Tibial nerve (tissue), 4 donors: ENCODE measurements around the gene SLC27A4. TPM values are rescaled to one million over a fixed set of nuclear protein-coding genes. Genes with fewer than 3 reads are reported as not detected.

ENCODE experiments used
- DNase-seq, 2 donors: peaks; one replicate each; pipeline ENCODE4 v3.0.0-alpha.2; 2019; ENCODE audit warnings: low spot score in 2 of 2
- H3K27ac ChIP-seq, 4 donors: fragments of 200-600 bp; sonication (generic) in 3 of 4; one replicate each; pipeline ENCODE4 v1.5.1; 2017 to 2019; ENCODE audit warnings: mild to moderate bottlenecking in 1 of 4
- H3K27me3 ChIP-seq, 2 donors: fragments of 200-600 bp; sonication (generic) in 1 of 2; one replicate each; pipeline versions ENCODE4 v1.5.1 to v1.6.0; 2017 to 2019
- H3K36me3 ChIP-seq, 3 donors: fragments of 200-600 bp; sonication (generic); one replicate each; pipeline ENCODE4 v1.5.1; 2018 to 2019
- H3K4me1 ChIP-seq, 4 donors: fragments of 200-600 bp; sonication (generic) in 3 of 4; one replicate each; pipeline ENCODE4 v1.5.1; 2017 to 2019
- H3K4me3 ChIP-seq, 4 donors: fragments of 200-600 bp; sonication (generic) in 3 of 4; one replicate each; pipeline ENCODE4 v1.5.1; 2017 to 2019; ENCODE audit warnings: mild to moderate bottlenecking in 1 of 4, moderate library complexity in 1 of 4
- H3K9me3 ChIP-seq, 4 donors: fragments of 200-600 bp; sonication (generic) in 3 of 4; one replicate each; pipeline ENCODE4 v1.5.1; 2017 to 2019
- EP300 ChIP-seq, 2 donors: sonication (generic); formaldehyde crosslinking; IDR thresholded peaks; one replicate each; pipeline ENCODE4 v1.6.1; 2017; ENCODE audit warnings: antibody characterized with exemption in 2 of 2, mild to moderate bottlenecking in 1 of 2
- POLR2A ChIP-seq, 2 donors: fragments of 450-650 bp; IDR thresholded peaks; one replicate each; pipeline ENCODE4 v1.6.1; 2017; ENCODE audit warnings: antibody characterized with exemption in 2 of 2, mild to moderate bottlenecking in 2 of 2, moderate library complexity in 2 of 2
- WGBS, 2 donors: methylation state at CpG; one replicate each; pipeline ENCODE4 v1.1.5; 2018; 5-methylcytosine and 5-hydroxymethylcytosine counted together
- total RNA-seq, 4 donors: library from RNA; depleted of rRNA; stranded (reverse); fragments of >200 nt; gene quantifications; one replicate each; pipeline ENCODE4 v1.1.0, GENCODE V29; 2016
- TF ChIP-seq, protein P1 (sequence below), 5 experiments: fragments of 200-600 bp in 3 of 5; fragments of 450-650 bp in 2 of 5; sonication (generic) in 3 of 5; IDR thresholded peaks; one replicate each; pipeline ENCODE4 v1.5.1; 2016 to 2019; ENCODE audit warnings: antibody characterized with exemption in 5 of 5, mild to moderate bottlenecking in 3 of 5, moderate library complexity in 2 of 5

SLC27A4 gene
- total RNA-seq, 4 donors from 2014 or later = 13.5 to 33.3 (median 18.0) TPM

DNA sequence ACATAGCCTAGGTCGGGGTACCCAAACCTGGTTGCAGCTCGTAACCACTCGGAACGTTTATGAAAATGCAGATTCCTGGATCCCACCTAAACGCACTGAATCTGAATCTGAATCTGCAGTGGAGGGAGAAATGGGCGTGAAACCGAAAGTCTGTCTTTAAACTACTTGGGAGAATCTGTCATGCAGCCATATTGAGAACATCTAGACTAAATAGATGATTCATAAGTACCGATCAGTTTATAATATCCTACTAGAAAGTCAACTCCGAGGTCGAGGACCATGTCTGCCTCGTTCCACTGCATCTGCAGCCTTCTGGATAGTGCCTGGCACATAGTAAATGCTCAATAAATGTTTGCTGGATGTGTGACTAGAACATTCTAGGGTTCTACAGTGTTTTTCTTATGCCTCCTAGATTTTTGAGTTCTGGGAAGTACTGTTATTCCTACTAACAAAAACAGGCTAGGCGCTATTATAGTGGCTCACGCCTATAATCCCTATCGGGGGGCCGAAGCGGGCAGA is 17.1 kb upstream of the SLC27A4 start:
- Histone ChIP-seq H3K9me3 (no peaks in the 10 kb centered on the region), H3K4me3 (peak overlapping the region; percentile 71 to 98 (median 78)), H3K27me3 (no peaks in the 10 kb centered on the region), H3K4me1 (peaks cover 0 to 41% (median 21%) of the 10 kb centered on the region in 4 donors), H3K27ac (peak overlapping the region in 3 of 4 donors; percentile 81 to 90 (median 86)), H3K36me3 (peaks cover 0 to 48% (median 13%) of the 10 kb centered on the region in 3 donors)
- no peak for TF ChIP-seq POLR2A (IDR thresholded peaks at IDR 0.05)
- TF ChIP-seq, protein P1, sequence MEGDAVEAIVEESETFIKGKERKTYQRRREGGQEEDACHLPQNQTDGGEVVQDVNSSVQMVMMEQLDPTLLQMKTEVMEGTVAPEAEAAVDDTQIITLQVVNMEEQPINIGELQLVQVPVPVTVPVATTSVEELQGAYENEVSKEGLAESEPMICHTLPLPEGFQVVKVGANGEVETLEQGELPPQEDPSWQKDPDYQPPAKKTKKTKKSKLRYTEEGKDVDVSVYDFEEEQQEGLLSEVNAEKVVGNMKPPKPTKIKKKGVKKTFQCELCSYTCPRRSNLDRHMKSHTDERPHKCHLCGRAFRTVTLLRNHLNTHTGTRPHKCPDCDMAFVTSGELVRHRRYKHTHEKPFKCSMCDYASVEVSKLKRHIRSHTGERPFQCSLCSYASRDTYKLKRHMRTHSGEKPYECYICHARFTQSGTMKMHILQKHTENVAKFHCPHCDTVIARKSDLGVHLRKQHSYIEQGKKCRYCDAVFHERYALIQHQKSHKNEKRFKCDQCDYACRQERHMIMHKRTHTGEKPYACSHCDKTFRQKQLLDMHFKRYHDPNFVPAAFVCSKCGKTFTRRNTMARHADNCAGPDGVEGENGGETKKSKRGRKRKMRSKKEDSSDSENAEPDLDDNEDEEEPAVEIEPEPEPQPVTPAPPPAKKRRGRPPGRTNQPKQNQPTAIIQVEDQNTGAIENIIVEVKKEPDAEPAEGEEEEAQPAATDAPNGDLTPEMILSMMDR (IDR thresholded peaks at IDR 0.05) = no peak
- TF ChIP-seq EP300 (IDR thresholded peaks at IDR 0.05) = no peak
- DNase-seq = no peak
- 24 to 29% methylated on average over 15 to 16 of the region's 16 CpGs for WGBS, 2 donors

DNA sequence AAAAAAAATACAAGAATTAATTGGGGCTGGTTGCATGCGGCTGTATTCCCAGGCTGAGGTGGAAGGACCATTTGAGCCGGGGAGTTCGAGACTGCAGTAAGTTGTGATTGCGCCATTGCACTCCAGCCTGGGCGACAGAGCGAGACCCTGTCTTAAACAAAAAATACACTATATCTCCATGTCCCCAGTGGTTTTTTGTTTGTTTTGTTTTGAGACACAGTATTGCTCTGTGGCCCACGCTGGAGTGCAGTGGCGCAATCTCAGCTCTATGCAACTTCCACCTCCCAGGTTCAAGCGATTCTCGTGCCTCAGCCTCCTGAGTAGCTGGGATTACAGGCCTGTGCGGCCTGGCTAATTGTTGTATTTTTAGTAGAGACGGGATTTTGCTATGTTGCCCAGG is 16.5 kb upstream of the SLC27A4 start:
- Histone ChIP-seq H3K27ac (no peak overlapping the region), H3K9me3 (no peaks in the 10 kb centered on the region), H3K27me3 (no peaks in the 10 kb centered on the region), H3K36me3 (peaks cover 0 to 48% (median 13%) of the 10 kb centered on the region in 3 donors), H3K4me3 (peak overlapping the region in 3 of 4 donors; percentile 71 to 98 (median 79)), H3K4me1 (peaks cover 0 to 41% (median 21%) of the 10 kb centered on the region in 4 donors)
- no peak for DNase-seq
- 85 to 87% methylated on average over 12 of the region's 12 CpGs for WGBS, 2 donors
- TF ChIP-seq EP300 (IDR thresholded peaks at IDR 0.05) (no peak), POLR2A (IDR thresholded peaks at IDR 0.05) (no peak)
- TF ChIP-seq, protein P1 (IDR thresholded peaks at IDR 0.05) = no peak

DNA sequence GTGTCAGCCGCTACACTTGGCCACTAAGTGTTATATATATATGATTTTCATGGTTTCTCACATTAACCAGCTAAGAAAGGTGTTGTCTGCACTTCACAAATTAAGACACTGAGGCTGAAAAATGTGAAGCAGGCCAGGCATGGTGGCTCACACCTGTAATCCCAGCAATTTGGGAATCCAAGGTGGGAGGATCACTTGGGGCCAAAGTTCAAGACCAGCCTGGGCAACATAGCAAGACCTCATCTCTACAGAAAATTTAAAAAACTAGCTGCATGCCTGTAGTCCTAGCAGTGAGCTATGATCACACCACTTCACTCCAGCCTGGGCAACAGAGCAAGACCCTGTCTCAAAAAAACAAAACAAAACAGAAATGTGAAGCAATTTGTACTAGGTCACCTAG is 15.9 kb upstream of the SLC27A4 start:
- TF ChIP-seq EP300 (IDR thresholded peaks at IDR 0.05) (no peak), POLR2A (IDR thresholded peaks at IDR 0.05) (no peak)
- TF ChIP-seq, protein P1 (IDR thresholded peaks at IDR 0.05) = no peak
- Histone ChIP-seq H3K4me1 (peaks cover 0 to 41% (median 21%) of the 10 kb centered on the region in 4 donors), H3K27me3 (no peaks in the 10 kb centered on the region), H3K27ac (no peak overlapping the region), H3K36me3 (peaks cover 0 to 46% (median 13%) of the 10 kb centered on the region in 3 donors), H3K4me3 (no peak overlapping the region), H3K9me3 (no peaks in the 10 kb centered on the region)
- no peak for DNase-seq
- WGBS, 2 donors = 87 to 100% methylated on average over 1 of the region's 1 CpG

DNA sequence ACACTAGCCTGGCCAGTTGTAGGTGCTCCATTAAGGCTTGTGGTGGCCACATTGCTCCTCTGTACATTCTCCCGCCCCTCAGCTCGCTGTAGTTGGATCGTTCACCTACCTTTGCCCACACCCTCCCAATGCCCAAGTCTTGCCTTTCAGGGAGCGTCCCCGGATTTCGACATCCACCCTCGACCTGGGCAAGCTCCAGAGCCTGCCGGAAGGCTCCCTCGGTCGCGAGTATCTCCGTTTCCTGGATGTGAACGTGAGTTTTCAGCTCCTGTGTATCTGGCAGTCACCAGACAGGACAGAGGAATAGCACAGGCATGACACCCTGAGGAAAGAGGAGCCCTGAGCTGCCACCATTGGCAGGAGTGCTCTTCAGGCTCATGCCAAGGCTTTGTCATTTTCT is 14.7 kb upstream of the SLC27A4 start:
- Histone ChIP-seq H3K4me1 (peaks cover 0 to 40% (median 21%) of the 10 kb centered on the region in 4 donors), H3K9me3 (no peaks in the 10 kb centered on the region), H3K36me3 (peaks cover 0 to 53% (median 13%) of the 10 kb centered on the region in 3 donors), H3K4me3 (no peak overlapping the region), H3K27ac (no peak overlapping the region), H3K27me3 (no peaks in the 10 kb centered on the region)
- no peak for TF ChIP-seq EP300 (IDR thresholded peaks at IDR 0.05)
- TF ChIP-seq, protein P1 (IDR thresholded peaks at IDR 0.05) = no peak
- no peak for TF ChIP-seq POLR2A (IDR thresholded peaks at IDR 0.05)
- no peak for DNase-seq
- WGBS, 2 donors = 89 to 95% methylated on average over 13 of the region's 13 CpGs

DNA sequence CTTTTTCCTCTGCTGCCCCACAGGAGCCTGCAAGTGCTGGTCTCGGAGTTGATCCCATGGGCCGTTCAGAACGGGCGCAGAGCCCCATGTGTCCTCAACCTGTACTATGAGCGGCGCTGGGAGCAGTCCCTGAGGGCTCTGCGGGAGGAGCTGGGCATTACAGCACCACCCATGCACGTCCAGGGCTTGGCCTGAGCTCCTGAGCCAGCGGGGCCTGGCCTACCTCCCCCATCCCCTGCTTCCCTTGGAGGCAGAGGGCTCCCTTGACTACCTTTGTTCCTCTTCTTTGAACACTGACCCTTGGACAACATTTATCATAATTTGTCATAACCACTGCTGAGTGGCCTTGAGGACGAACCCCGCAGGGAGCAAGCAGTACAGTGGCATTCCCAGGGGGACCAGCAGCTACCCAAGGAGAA is 6.9 kb upstream of the SLC27A4 start:
- no peak for TF ChIP-seq EP300 (IDR thresholded peaks at IDR 0.05)
- TF ChIP-seq, protein P1 (IDR thresholded peaks at IDR 0.05) = no peak
- no peak for TF ChIP-seq POLR2A (IDR thresholded peaks at IDR 0.05)
- no peaks in the 10 kb centered on the region for H3K4me1 ChIP-seq
- no peak overlapping the region for H3K27ac ChIP-seq
- H3K27me3 ChIP-seq = no peaks in the 10 kb centered on the region
- DNase-seq = no peak
- H3K4me3 ChIP-seq = no peak overlapping the region
- peaks cover 0 to 64% (median 0%) of the 10 kb centered on the region in 3 donors for H3K36me3 ChIP-seq
- 81 to 86% methylated on average over 10 to 11 of the region's 11 CpGs for WGBS, 2 donors
- no peaks in the 10 kb centered on the region for H3K9me3 ChIP-seq
